C4-2B (cell line): Measurements from ENCODE around the gene CCDC167.

Experiments used
- H3K27ac ChIP-seq: fragments of 450-650 bp; 2 replicates; pipeline ENCODE4 v1.5.1; 2017
- ZFX ChIP-seq: fragments of 450-650 bp; IDR thresholded peaks from 2 replicates; pipeline ENCODE4 v1.6.1; 2017
- TF ChIP-seq, protein P1 (sequence below): fragments of 450-650 bp; conservative IDR thresholded peaks from 2 replicates; pipeline ENCODE4 v1.5.1; 2017; ENCODE audit warnings: mild to moderate bottlenecking

The CCDC167 gene

DNA sequence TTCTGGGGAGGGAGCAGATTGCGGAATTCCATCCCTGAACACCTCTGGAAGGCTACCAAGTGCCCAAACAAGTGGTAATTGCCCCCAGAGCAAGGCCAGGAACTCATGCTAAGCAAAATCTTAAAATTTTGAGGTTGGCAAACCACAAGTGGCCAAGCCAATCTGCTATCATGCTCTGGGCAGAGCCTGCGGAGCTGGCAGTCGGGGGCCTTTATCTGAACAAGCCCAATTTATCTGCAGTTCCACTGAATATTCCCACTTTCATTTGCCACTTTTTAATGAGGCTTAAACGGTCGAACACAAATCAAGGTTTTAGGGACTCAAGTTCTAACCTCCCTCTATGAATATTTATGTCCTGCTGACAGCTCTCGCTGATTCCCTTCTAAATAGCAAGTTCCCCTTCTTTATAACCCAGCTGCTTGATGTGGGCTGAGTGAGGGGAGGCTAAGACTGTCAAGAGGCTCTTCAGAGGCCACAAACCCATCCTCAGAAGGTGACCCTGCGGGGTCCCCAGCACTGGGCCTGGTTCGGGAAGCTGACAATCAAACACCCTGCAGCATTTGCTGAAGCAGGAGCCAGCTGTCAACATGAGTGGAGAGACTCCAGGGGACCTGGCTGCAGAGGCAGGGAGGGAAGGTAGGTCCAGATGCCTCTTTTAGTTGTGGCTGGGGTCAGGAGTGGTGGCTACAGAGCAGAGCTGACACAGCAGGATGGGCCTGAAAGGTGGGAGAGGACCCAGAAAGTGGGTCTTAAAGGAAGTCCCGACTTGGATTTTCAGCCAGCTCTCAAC lies 11.9 kb downstream of the CCDC167 start:
- no peak for TF ChIP-seq ZFX
- TF ChIP-seq, protein P1, sequence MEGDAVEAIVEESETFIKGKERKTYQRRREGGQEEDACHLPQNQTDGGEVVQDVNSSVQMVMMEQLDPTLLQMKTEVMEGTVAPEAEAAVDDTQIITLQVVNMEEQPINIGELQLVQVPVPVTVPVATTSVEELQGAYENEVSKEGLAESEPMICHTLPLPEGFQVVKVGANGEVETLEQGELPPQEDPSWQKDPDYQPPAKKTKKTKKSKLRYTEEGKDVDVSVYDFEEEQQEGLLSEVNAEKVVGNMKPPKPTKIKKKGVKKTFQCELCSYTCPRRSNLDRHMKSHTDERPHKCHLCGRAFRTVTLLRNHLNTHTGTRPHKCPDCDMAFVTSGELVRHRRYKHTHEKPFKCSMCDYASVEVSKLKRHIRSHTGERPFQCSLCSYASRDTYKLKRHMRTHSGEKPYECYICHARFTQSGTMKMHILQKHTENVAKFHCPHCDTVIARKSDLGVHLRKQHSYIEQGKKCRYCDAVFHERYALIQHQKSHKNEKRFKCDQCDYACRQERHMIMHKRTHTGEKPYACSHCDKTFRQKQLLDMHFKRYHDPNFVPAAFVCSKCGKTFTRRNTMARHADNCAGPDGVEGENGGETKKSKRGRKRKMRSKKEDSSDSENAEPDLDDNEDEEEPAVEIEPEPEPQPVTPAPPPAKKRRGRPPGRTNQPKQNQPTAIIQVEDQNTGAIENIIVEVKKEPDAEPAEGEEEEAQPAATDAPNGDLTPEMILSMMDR: no peak
- no peak overlapping the region for H3K27ac ChIP-seq

DNA sequence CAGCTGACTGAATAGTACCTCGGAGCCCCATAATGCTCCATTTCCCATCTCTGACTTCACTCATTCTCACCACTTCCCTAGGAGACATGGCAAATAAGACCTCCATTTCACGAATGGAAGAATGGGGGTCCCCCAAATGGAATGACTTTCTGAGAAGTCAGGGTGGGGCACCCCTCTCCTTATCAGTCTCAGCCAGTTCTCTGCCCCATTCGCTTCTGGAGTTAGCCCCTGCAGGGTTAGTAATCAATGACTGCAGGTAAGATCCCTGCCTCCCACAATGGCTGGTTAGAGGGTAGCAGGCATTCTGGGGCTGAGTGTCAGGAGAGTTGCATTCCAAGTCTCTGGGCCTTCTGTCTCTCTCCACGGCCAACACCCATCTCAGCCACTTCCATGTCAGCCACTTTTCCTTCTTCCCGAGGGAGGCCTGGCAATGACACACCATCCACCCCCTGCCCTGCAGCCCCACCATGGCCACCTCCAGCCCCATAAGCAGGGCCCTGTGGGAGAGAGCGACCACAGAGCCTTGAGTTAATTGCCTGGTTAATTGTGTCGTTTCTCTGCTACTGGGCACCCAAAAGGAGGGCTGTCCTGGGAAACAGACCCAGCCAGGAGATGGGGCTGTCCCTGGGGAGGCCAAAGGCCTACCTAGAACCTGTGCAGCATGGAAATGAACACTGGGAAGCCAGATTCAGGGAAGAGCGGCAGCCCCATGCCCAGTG lies 13.4 kb downstream of the CCDC167 start:
- TF ChIP-seq, protein P1: no peak
- TF ChIP-seq ZFX: no peak
- no peak overlapping the region for H3K27ac ChIP-seq

DNA sequence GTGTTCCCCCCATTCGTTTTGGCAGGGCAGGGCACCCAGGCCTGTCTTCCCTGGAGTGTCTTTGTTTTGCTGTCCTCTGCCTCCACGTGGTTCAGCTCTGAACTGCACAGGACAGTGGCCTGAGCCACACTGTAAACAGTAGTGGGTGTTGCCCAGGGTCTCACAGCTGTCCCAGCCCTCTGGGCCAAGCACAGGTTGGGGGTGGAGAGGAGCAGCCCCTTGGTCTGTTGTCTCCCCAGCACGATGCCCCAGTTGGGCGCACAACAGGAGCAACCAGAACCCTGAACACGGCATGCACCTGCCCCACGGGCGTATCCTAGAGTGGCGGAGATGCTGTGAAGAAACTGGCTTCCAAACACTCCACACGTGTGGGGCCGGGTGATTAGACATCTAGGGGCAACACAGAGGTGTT lies 14.4 kb downstream of the CCDC167 start:
- H3K27ac ChIP-seq: no peak overlapping the region
- TF ChIP-seq, protein P1: no peak
- TF ChIP-seq ZFX: no peak

DNA sequence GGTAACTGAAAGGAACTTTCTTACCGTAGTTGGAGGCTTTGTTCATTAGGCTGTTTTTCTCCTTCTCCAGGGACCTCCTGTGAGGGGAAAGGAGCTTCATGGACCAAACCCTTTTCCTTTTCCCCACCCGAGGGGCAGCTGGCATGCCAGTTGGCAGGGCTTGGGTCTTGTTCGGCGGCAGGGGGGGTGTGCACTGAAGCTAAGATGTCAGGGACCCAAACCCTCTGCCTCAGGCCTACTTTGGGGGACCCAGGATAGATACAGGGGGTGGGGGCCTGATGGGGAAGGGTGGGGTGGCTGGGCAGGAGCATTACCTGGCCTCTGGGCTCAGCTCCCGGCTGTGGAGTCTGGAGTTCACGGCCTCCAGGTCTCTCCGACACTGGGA lies 14.9 kb downstream of the CCDC167 start:
- no peak for TF ChIP-seq ZFX
- TF ChIP-seq, protein P1: no peak
- no peak overlapping the region for H3K27ac ChIP-seq

DNA sequence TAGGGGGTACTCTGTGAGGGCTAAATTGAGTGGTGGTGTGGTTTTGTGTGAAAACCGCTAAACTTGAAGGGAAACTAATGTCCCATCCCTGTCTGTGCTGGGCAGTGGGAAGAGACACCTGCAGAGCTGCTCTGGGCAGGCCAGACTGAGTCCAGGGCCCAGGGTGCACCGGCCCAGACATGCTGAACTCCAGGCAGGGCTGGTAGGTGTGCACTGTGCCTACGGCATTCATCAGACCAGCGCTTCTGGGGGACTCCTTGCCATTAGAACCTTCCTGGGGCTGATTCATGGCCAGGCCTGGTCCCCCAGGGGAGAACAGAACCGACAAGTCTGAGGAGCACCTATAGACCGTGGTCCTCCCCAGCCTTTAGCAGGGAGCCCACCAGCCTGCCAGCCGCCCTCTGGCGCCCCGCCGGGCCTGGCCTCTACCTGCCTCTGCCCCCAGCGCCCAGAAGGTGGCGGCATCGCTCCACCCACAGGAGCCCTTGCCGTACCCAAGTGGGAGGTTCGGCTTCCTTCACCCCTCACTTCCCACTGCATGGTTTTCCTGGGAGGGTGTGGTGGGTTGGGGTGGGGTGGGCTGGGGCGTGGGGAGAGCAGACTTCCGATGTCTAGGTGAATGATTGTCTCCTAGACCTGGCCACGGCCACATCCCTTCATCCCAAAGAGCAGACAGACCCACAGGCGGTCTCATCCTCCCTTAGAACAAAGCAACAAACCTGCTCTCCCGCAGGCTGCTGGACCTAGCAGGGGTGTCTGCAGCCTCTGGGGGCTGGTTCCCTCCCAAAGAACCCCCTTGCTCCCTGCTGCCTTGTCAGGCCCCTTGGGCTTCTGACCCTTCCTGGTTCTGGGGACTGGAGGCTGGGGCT lies 15.5 kb downstream of the CCDC167 start:
- H3K27ac ChIP-seq: no peak overlapping the region

DNA sequence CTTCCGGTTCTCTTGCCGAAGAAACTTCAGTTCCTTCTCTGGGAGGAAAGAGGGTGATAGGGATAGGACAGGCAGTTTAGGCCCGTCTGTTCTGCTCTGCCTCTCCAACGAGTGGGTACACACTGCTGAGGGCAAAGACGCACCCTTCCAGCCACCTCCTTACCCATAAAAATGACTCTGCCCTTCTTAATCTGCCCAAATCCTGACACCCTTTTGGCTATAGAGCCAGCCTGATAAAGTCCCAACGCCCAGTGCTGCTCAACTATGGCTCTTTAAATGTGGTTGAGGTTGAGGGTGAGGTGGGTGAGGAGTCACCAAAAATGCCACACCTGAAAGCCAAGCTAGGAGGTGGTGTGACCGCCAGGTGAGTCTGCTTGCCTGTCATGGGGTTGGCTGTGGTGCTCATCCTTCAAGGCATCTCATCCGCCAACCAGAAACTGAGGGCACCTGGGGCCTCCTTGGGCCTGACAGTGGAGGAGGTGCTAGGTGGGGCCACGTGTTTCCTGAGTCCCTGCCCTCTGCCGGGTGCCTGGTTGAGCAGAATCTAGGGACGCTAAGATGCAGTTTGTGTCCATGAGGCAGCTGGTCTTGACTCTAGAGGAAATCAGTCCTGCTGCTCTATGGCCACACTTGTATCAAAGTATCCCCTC lies 16.3 kb downstream of the CCDC167 start:
- no peak for TF ChIP-seq ZFX
- TF ChIP-seq, protein P1: no peak
- no peak overlapping the region for H3K27ac ChIP-seq

More for the DNA sequence above, 15.5 kb downstream of the CCDC167 start:
- no peak for TF ChIP-seq ZFX
- TF ChIP-seq, protein P1: peak; percentile 87
